22Rv1 (cell line): ENCODE measurements around the gene TIMP3.

Source experiments
- ZFX ChIP-seq: fragments of 450-650 bp; IDR thresholded peaks from 2 replicates; pipeline ENCODE4 v1.6.1; 2017; ENCODE audit warnings: antibody characterized with exemption, borderline replicate concordance
- TF ChIP-seq, protein P1 (sequence below): fragments of 450-650 bp; IDR thresholded peaks from 2 replicates; pipeline ENCODE4 v1.5.1; 2017; ENCODE audit warnings: mild to moderate bottlenecking

GRCh38 chr22:32804531-32805360 is 3.2 kb downstream of the TIMP3 start:
- TF ChIP-seq, protein P1, sequence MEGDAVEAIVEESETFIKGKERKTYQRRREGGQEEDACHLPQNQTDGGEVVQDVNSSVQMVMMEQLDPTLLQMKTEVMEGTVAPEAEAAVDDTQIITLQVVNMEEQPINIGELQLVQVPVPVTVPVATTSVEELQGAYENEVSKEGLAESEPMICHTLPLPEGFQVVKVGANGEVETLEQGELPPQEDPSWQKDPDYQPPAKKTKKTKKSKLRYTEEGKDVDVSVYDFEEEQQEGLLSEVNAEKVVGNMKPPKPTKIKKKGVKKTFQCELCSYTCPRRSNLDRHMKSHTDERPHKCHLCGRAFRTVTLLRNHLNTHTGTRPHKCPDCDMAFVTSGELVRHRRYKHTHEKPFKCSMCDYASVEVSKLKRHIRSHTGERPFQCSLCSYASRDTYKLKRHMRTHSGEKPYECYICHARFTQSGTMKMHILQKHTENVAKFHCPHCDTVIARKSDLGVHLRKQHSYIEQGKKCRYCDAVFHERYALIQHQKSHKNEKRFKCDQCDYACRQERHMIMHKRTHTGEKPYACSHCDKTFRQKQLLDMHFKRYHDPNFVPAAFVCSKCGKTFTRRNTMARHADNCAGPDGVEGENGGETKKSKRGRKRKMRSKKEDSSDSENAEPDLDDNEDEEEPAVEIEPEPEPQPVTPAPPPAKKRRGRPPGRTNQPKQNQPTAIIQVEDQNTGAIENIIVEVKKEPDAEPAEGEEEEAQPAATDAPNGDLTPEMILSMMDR = no peak
- TF ChIP-seq ZFX = no peak
